ENCODE results near the gene PBX1.

DNA sequence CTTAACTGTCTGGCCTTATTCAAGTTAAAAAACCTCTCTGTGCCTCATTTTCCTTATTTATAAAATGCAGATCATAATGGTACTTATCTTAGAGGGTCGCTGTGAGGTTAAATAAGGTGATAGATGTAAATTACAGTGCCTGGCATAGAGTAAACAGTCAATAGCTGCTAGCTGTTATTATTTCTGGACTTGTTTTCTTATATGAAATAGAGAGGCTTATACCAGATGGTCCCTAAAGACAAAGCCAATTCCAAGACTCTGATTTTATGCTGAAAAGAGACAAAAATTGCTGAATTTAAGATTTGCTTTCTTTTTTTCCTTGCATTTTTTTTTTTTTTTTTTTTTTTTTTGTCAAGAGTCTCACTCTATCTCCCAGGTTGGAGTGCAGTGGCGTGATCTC, 10.3 kb downstream of the PBX1 start:
- TF ChIP-seq, protein P1, sequence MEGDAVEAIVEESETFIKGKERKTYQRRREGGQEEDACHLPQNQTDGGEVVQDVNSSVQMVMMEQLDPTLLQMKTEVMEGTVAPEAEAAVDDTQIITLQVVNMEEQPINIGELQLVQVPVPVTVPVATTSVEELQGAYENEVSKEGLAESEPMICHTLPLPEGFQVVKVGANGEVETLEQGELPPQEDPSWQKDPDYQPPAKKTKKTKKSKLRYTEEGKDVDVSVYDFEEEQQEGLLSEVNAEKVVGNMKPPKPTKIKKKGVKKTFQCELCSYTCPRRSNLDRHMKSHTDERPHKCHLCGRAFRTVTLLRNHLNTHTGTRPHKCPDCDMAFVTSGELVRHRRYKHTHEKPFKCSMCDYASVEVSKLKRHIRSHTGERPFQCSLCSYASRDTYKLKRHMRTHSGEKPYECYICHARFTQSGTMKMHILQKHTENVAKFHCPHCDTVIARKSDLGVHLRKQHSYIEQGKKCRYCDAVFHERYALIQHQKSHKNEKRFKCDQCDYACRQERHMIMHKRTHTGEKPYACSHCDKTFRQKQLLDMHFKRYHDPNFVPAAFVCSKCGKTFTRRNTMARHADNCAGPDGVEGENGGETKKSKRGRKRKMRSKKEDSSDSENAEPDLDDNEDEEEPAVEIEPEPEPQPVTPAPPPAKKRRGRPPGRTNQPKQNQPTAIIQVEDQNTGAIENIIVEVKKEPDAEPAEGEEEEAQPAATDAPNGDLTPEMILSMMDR (IDR thresholded peaks at IDR 0.05): no peak
- TF ChIP-seq POLR2AphosphoS5 (IDR thresholded peaks at IDR 0.05): no peak

Data from breast epithelium (tissue), 3 donors.